ENCODE measurements around the gene CELA1.
A peak's percentile ranks its signal among the peaks of the same experiment; 100 is the strongest.

The CELA1 gene

GRCh38 chr12:51360315-51360714, 13.8 kb upstream of the CELA1 start:
- no peak overlapping the region for H3K4me3 ChIP-seq (ENCODE audit: low read depth, low read length)
- no peak for TF ChIP-seq CTCF (IDR thresholded peaks at IDR 0.05; ENCODE audit: borderline replicate concordance, insufficient read depth, low read depth, low read length)

- no peak overlapping the region for H3K4me3 ChIP-seq (ENCODE audit: low read depth, low read length)
- TF ChIP-seq CTCF (IDR thresholded peaks at IDR 0.05; ENCODE audit: borderline replicate concordance, insufficient read depth, low read depth, low read length): no peak
These were observed 13.4 kb upstream of the CELA1 start for GRCh38 chr12:51359851-51360250.

- H3K4me3 ChIP-seq (ENCODE audit: low read depth, low read length): no peak overlapping the region
- no peak for TF ChIP-seq CTCF (IDR thresholded peaks at IDR 0.05; ENCODE audit: borderline replicate concordance, insufficient read depth, low read depth, low read length)
These were observed 12.0 kb upstream of the CELA1 start for GRCh38 chr12:51358496-51358895.

GRCh38 chr12:51357374-51358047, 11.0 kb upstream of the CELA1 start:
- H3K4me3 ChIP-seq (ENCODE audit: low read depth, low read length): no peak overlapping the region
- no peak for TF ChIP-seq CTCF (IDR thresholded peaks at IDR 0.05; ENCODE audit: borderline replicate concordance, insufficient read depth, low read depth, low read length)

- no peak overlapping the region for H3K4me3 ChIP-seq (ENCODE audit: low read depth, low read length)
- peak; percentile 67 for TF ChIP-seq CTCF (IDR thresholded peaks at IDR 0.05; ENCODE audit: borderline replicate concordance, insufficient read depth, low read depth, low read length)
These were observed 5.5 kb upstream of the CELA1 start for GRCh38 chr12:51351913-51352532.

- no peak for TF ChIP-seq CTCF (IDR thresholded peaks at IDR 0.05; ENCODE audit: borderline replicate concordance, insufficient read depth, low read depth, low read length)
- no peak overlapping the region for H3K4me3 ChIP-seq (ENCODE audit: low read depth, low read length)
These were observed 2.5 kb upstream of the CELA1 start for GRCh38 chr12:51349026-51349425.

- no peak for TF ChIP-seq CTCF (IDR thresholded peaks at IDR 0.05; ENCODE audit: borderline replicate concordance, insufficient read depth, low read depth, low read length)
- no peak overlapping the region for H3K4me3 ChIP-seq (ENCODE audit: low read depth, low read length)
These were observed 1.6 kb upstream of the CELA1 start for GRCh38 chr12:51348116-51348515.
